Colonic mucosa (tissue), 4 donors: ENCODE data around the gene C4BPB. TPM values are rescaled to one million over a fixed set of nuclear protein-coding genes. Genes with fewer than 3 reads are reported as not detected.

Experiments
- DNase-seq: peaks from one replicate; pipeline ENCODE4 v3.0.0-alpha.2; 2020
- H3K27ac ChIP-seq: fragments of 200-600 bp; one replicate; pipeline ENCODE4 v1.8.0; 2021
- H3K27me3 ChIP-seq: fragments of 200-600 bp; one replicate; pipeline ENCODE4 v1.8.0; 2021
- H3K36me3 ChIP-seq: fragments of 200-600 bp; one replicate; pipeline ENCODE4 v1.8.0; 2021
- H3K4me1 ChIP-seq: fragments of 200-600 bp; one replicate; pipeline ENCODE4 v1.8.0; 2021; ENCODE audit warnings: mild to moderate bottlenecking
- H3K4me3 ChIP-seq: fragments of 200-600 bp; one replicate; pipeline ENCODE4 v1.8.0; 2021
- H3K9ac ChIP-seq, 2 donors: one replicate each; pipeline ENCODE4 v1.7.0; 2013; ENCODE audit warnings: control low read depth in 2 of 2, low read depth in 2 of 2, low read length in 2 of 2
- H3K9me3 ChIP-seq: fragments of 200-600 bp; one replicate; pipeline ENCODE4 v1.8.0; 2021
- intact Hi-C: fragments of 100-400 bp; cut with DNase I; formaldehyde crosslinking; loops from one replicate; pipeline ENCODE4 v1.14.1; 2022
- total RNA-seq, 2 donors: library from RNA; stranded (reverse); fragmentation: NEBNext Ultra II Directional in 1 of 2; extraction: Animal tissue kit (Norgen Biotek cat#: 25700) in 1 of 2; gene quantifications; one replicate each; pipeline ENCODE4 v1.2.1, GENCODE V29; 2021
- TF ChIP-seq, protein P1 (sequence below): fragments of 200-600 bp; IDR thresholded peaks from one replicate; pipeline ENCODE4 v1.8.0; 2022; ENCODE audit warnings: antibody characterized with exemption, mild to moderate bottlenecking
- donor health status: healthy.
- donor health status: DM: no; HTN: no; CAD: no.
- donor health status: DM: no; HTN: no; CAD: no.

Gene C4BPB
- total RNA-seq, 2 donors from 2014 or later = 5.0 to 9.6 TPM

GRCh38 chr1:207060596-207060995 lies 28.1 kb upstream of the C4BPB start:
- no peak overlapping the region for H3K9ac ChIP-seq
- no peaks in the 10 kb centered on the region for H3K9me3 ChIP-seq
- no peaks in the 10 kb centered on the region for H3K36me3 ChIP-seq
- H3K4me3 ChIP-seq = no peak overlapping the region
- peaks cover 4% of the 10 kb centered on the region for H3K4me1 ChIP-seq
- no peak for DNase-seq
- no peak overlapping the region for H3K27ac ChIP-seq
- TF ChIP-seq, protein P1, sequence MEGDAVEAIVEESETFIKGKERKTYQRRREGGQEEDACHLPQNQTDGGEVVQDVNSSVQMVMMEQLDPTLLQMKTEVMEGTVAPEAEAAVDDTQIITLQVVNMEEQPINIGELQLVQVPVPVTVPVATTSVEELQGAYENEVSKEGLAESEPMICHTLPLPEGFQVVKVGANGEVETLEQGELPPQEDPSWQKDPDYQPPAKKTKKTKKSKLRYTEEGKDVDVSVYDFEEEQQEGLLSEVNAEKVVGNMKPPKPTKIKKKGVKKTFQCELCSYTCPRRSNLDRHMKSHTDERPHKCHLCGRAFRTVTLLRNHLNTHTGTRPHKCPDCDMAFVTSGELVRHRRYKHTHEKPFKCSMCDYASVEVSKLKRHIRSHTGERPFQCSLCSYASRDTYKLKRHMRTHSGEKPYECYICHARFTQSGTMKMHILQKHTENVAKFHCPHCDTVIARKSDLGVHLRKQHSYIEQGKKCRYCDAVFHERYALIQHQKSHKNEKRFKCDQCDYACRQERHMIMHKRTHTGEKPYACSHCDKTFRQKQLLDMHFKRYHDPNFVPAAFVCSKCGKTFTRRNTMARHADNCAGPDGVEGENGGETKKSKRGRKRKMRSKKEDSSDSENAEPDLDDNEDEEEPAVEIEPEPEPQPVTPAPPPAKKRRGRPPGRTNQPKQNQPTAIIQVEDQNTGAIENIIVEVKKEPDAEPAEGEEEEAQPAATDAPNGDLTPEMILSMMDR = no peak
- H3K27me3 ChIP-seq = no peaks in the 10 kb centered on the region
- intact Hi-C loops = no loop called here

DNA sequence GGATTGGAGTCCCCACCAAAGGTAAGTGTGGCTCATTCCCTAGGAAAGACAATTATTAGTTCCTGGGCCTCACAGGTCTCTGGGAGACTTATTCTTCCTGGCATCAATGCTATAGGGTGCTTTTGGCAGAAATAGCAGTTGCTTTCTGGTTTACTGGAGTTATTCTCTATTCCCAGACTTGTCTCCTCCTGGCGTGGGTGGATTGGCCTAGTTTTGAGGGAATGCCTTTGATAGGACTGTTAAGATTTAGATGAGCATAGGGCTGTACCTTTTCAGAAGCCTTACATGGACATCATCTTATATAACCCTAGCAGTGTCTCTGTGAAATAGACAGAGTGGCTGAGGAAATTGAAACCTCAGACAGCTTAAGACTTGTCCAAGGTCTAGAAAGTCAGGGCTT lies 26.6 kb upstream of the C4BPB start:
- Histone ChIP-seq H3K27me3 (no peaks in the 10 kb centered on the region), H3K9ac (no peak overlapping the region), H3K9me3 (no peaks in the 10 kb centered on the region), H3K4me1 (no peaks in the 10 kb centered on the region), H3K36me3 (no peaks in the 10 kb centered on the region), H3K4me3 (no peak overlapping the region), H3K27ac (no peak overlapping the region)
- TF ChIP-seq, protein P1 = no peak
- DNase-seq = no peak
- intact Hi-C loops = no loop called here

DNA sequence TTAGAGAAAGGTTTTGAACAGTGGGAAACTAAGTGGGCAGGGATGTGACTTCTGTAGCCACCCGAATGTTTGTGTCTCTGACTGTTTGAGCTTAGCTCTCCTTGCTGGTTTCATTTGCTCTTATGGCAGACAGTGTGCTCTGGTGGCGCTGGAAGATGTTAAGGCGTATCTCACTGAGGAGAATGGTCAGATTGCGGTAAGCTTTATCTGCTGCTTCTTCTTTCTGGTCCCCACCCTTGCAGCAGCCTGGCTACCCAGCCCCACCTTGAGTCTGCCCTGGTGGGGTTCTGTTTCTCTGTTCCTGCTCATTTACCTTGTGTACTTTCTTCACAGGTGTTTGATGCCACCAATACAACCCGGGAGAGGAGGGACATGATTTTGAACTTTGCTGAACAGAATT lies 25.6 kb upstream of the C4BPB start:
- no peaks in the 10 kb centered on the region for H3K36me3 ChIP-seq
- no peak overlapping the region for H3K4me3 ChIP-seq
- intact Hi-C loops = no loop called here
- no peak overlapping the region for H3K9ac ChIP-seq
- TF ChIP-seq, protein P1 = no peak
- no peaks in the 10 kb centered on the region for H3K9me3 ChIP-seq
- no peaks in the 10 kb centered on the region for H3K4me1 ChIP-seq
- no peak for DNase-seq
- no peak overlapping the region for H3K27ac ChIP-seq
- H3K27me3 ChIP-seq = no peaks in the 10 kb centered on the region

DNA sequence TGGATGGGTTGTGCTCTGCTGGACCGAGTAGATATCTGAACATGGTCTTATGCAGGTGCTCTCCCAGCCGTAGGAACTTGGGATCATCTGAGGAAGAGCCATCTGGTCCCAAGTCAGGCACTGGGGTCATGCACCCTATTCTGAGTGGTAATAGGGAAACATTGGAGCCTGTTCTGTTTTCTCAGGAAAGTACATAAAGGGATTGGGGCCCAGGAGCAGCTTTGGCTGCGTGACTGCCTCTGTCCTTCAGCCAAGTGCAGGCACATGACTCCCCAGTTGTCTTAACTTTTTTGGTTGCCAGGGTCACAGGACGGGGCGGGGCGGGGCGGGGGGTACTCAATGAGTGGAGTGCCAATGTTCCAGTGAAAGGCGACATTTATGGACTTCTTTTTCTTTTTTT lies 24.1 kb upstream of the C4BPB start:
- Histone ChIP-seq H3K36me3 (no peaks in the 10 kb centered on the region), H3K4me3 (no peak overlapping the region), H3K27ac (peak overlapping the region; percentile 50)

GRCh38 chr1:207067185-207067584 lies 21.5 kb upstream of the C4BPB start:
- Histone ChIP-seq H3K4me3 (no peak overlapping the region), H3K27ac (peak overlapping the region; percentile 68)
- intact Hi-C loops = no loop called here

More for the DNA sequence above, 24.1 kb upstream of the C4BPB start:
- DNase-seq = no peak
- TF ChIP-seq, protein P1 = no peak
- Histone ChIP-seq H3K9ac (no peak overlapping the region), H3K4me1 (peaks cover 6% of the 10 kb centered on the region), H3K27me3 (no peaks in the 10 kb centered on the region), H3K9me3 (no peaks in the 10 kb centered on the region)
- intact Hi-C loops = no loop called here

More at GRCh38 chr1:207067185-207067584, 21.5 kb upstream of the C4BPB start:
- H3K27me3 ChIP-seq = no peaks in the 10 kb centered on the region
- TF ChIP-seq, protein P1 = no peak
- peak overlapping the region in 1 of 2 donors; percentile 81 for H3K9ac ChIP-seq
- peak; percentile 25 for DNase-seq
- no peaks in the 10 kb centered on the region for H3K9me3 ChIP-seq
- H3K4me1 ChIP-seq = peaks cover 6% of the 10 kb centered on the region
- peaks cover 5% of the 10 kb centered on the region for H3K36me3 ChIP-seq
